CD4-positive, alpha-beta T cell treated with Interleukin-15 for 4 hours (primary cell): Measurements from ENCODE around the gene AFG1L.
"Not testable (repeated sequence)": the region's sequence is repeated elsewhere in the genome, so short reads cannot be mapped to it uniquely, and the experiment has no call there.

Source experiments
- DNase-seq: peaks from one replicate; pipeline ENCODE4 v3.0.0-alpha.2; 2020; ENCODE audit warnings: low spot score

Gene AFG1L

GRCh38 chr6:108294727-108295625, at the start of gene AFG1L:
Gene AFG1L (plus strand): TSS chr6:108295054. CDS start chr6:108295080, 26 bp downstream.
- DNase-seq: peak; percentile 82

- DNase-seq: not testable (repeated sequence)
Observed at GRCh38 chr6:108245095-108245494, 49.8 kb upstream of the AFG1L start.

DNA sequence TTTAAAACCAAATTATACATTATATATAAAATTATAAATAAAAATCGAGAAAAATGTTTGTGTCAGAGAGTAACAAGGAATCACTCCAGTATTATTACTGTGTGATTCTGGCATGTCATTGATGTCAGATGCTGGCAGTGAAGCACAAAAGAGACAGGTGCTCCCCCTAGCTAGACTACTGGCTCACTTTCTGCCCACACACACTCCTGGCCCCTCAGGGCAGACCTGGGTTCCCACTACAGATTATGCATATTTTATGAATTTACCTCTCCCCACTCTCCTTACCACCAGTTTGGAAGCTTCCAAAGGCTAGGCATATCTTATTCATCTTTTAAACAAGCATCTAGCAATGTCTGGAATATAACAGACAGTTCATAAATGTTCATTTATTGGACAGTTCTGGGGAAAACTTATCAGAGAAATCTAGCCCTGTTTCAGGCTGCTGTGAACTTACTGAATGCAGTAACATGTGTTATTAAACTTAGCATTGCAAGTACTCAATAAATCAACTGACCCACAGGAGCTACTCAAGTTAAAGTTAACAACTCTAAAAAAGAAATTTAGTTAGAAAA, 46.8 kb upstream of the AFG1L start:
- DNase-seq: no peak

GRCh38 chr6:108250240-108250866, 44.5 kb upstream of the AFG1L start:
- no peak for DNase-seq

DNA sequence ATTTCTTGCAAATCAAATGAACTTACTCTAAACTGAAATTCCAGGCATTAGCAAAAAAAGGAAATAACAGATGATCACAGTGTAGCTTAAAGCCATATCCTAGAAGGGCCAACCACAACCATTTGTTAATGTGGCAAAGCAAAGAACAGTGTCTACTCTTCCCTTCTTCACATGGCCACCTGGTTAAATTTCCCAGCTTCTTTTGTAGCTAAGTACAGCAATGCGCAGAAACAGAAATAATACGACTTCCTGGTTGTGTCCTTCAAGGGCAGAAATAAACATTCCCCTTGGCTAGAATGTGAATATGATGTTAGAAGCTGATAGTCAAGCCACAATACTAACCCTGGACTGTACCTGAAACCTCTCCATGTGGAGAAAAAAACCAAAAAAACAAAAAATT, 43.6 kb upstream of the AFG1L start:
- DNase-seq: no peak

- no peak for DNase-seq
Observed at GRCh38 chr6:108252055-108252454, 42.8 kb upstream of the AFG1L start.

- DNase-seq: no peak
Observed at GRCh38 chr6:108253241-108253640, 41.6 kb upstream of the AFG1L start.

- DNase-seq: no peak
Observed at GRCh38 chr6:108254433-108255410, 40.1 kb upstream of the AFG1L start.

DNA sequence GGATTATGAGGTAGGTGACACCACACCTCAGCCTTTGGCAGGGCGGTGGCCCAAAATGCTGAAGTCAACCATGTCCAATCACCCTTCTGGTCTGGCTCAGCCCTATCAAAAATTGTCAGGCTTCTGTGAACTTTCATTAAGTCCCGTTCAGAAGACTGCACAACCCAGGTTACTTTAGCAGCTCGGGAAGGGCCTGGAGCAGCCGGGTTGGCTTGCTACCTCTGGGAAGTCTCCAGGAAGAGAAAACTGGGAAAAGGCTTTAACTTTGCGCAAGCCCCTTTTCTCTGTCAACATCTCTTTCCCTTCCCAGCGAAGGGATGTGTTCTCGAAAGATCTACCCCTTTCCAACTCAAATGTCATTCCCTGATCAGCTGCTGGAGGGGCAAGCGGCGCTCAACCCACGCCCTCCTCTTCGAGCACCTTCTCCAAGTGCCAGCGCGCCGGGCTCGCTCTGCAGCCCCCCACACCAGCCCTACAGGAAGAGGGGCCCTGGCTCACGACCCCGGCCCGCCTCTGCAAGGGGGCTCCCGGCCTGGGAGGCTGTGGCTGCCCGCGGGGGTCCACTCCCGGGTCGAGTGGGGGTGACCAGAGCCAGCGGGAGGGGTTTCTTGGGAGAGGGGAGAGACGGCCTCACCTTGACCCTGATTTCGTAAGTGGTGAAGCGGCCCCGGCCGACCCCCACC, 34.6 kb upstream of the AFG1L start:
- peak; percentile 25 for DNase-seq

DNA sequence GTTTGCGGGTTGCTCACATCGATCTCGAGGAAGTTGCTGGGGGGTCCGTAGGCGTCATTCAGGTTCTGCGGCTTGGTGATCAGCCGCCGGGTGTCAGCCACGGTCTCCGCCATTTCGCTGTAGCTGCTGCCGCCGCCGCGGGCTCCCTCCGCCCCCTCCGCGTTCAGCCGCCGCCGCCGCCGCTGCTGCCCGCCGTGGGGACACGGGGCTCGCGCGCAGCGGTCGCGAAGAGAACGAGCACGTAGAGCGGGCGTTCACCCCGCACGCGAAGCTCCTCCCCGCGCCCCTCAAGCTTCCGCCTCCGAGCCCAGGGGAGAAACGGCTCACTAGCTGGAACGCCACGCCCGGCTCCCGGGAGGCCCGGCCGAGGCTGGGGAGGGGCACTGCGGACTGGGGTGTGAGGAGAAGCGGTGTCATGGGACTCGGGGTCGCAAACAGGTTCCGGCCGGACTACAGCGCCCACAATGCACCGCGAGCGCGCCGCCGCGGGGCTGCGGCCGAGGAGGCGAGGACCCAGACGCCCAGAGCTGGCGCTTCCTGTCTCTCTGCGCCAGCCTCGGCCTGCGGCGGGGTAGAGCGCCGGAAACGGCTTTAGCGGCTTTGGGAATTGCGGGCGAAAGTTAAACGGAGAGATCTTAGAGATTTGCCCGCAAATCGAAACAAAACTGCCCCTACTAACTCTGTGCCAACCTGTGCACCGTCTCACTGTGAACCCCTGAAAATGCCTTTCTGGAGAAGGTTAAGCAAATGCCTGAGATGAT, 33.9 kb upstream of the AFG1L start, which contains the start of gene SNX3:
TSS of gene SNX3 (minus strand) at position 232 of the 761 bp plus-strand sequence. CDS start at position 113, 119 bp downstream.
- peak; percentile 91 for DNase-seq

DNA sequence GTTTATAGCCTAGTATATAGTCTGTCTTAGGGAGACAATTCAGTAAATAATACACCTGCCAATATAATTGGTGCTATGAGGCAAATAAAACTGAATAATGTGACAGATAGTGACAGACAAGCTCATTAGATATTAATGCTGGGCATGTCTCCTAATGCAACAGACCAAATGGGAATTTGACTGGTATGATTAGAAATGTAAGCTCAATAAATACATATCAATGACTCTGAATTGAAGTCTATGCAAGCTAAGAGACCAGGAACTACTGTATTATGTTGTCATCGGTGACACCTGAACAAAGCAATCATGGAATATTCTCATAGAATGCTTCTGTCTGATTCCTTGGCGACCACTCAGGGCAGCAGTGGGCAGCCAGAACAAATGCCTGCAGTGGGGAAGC, 31.5 kb upstream of the AFG1L start:
- DNase-seq: no peak

- no peak for DNase-seq
Observed at GRCh38 chr6:108268845-108269244, 26.0 kb upstream of the AFG1L start.

GRCh38 chr6:108269955-108270354, 24.9 kb upstream of the AFG1L start:
- DNase-seq: not testable (repeated sequence)

DNA sequence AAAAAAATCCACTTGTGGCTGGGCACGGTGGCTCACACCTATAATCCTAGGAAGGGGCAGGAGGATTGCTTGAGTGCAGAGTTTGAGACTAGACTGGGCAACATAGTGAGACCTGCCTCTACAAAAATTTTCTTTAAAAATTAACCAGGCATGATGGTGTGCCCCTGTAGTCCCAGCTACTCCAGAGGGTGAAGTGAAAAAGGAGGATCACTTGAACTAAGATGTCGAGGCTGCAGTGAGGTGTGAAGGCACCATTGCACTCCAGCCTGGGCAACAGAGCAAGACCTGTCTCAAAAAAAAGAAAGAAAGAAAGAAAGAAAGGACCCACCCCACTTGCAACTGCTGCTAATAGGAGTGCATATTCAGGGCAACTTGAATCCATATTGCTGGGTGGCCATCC, 20.3 kb upstream of the AFG1L start:
- DNase-seq: no peak

GRCh38 chr6:108275976-108276375, 18.9 kb upstream of the AFG1L start:
- no peak for DNase-seq

GRCh38 chr6:108277295-108277694, 17.6 kb upstream of the AFG1L start:
- DNase-seq: no peak

GRCh38 chr6:108277831-108278230, 17.0 kb upstream of the AFG1L start:
- no peak for DNase-seq

DNA sequence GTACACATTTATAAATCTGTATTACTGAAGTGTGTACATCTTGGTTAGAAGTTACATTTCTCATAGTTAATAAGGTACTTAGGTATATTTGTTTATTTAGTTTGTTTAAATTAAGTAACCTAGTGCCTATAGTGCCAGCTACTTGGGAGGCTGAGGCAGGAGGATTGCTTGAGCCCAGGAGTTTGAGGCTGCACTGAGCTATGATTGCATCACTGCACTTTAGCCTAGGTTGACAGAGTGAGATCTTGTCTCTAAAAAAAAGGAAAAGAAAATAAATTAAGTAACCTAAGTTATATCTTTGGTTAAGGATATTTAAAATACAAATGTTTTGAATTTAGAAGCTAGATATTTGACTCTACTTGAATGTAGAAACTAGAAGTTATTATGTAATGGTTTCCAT, 9.5 kb upstream of the AFG1L start:
- DNase-seq: no peak

- DNase-seq: no peak
Observed at GRCh38 chr6:108286366-108286765, 8.5 kb upstream of the AFG1L start.

GRCh38 chr6:108287373-108287772, 7.5 kb upstream of the AFG1L start:
- no peak for DNase-seq
